ENCODE measurements around the gene DNMBP.

DNMBP gene

DNA sequence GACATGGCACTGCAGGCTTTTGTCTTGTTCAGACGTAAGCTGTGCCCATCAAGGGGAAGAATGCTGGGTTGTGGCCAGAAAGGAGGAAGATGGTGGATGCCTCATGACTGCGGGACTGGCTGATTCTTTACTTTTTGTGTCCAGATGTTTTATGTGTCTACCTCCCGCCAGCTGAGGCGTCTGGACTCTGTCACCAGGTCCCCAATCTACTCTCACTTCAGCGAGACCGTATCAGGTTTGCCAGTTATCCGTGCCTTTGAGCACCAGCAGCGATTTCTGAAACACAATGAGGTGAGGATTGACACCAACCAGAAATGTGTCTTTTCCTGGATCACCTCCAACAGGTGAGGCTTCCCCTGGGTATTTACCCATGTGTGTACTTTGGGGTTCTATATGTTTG lies 173.8 kb downstream of the DNMBP start:
- Histone ChIP-seq H3K27ac (ENCODE audit: low read length) (no peak overlapping the region), H3K4me1 (ENCODE audit: control insufficient read depth in 1 of 2, insufficient read depth in 2 of 2, low read length in 2 of 2) (no peaks in the 10 kb centered on the region), H3K36me3 (ENCODE audit: control insufficient read depth in 1 of 2, insufficient read depth in 2 of 2, low read length in 2 of 2) (no peaks in the 10 kb centered on the region), H3K27me3 (ENCODE audit: low read depth, low read length) (no peaks in the 10 kb centered on the region), H3K4me3 (ENCODE audit: low read depth in 1 of 2, low read length in 2 of 2) (no peak overlapping the region), H3K9me3 (ENCODE audit: control insufficient read depth in 1 of 2, low read length in 2 of 2) (no peaks in the 10 kb centered on the region)

DNA sequence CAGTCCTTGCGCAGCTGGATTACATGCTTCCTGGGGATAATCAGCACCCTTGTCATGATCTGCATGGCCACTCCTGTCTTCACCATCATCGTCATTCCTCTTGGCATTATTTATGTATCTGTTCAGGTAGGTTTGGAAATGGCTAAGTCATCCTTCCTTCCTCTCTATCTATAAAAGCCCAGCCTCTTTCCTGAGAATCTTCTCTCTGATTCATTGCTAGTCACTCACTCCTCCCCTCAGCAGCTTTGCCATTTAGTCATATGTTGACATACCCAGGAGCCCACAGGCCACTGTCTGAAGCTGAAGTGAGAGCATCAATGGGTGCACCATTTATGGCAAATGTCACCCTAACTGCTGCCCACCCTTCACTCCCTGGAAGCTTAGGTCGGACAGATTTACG lies 175.3 kb downstream of the DNMBP start:
- no peaks in the 10 kb centered on the region for H3K4me1 ChIP-seq (ENCODE audit: control insufficient read depth in 1 of 2, insufficient read depth in 2 of 2, low read length in 2 of 2)
- no peaks in the 10 kb centered on the region for H3K9me3 ChIP-seq (ENCODE audit: control insufficient read depth in 1 of 2, low read length in 2 of 2)
- no peak overlapping the region for H3K27ac ChIP-seq (ENCODE audit: low read length)
- no peaks in the 10 kb centered on the region for H3K36me3 ChIP-seq (ENCODE audit: control insufficient read depth in 1 of 2, insufficient read depth in 2 of 2, low read length in 2 of 2)
- no peak overlapping the region for H3K4me3 ChIP-seq (ENCODE audit: low read depth in 1 of 2, low read length in 2 of 2)
- H3K27me3 ChIP-seq (ENCODE audit: low read depth, low read length), result no peaks in the 10 kb centered on the region

DNA sequence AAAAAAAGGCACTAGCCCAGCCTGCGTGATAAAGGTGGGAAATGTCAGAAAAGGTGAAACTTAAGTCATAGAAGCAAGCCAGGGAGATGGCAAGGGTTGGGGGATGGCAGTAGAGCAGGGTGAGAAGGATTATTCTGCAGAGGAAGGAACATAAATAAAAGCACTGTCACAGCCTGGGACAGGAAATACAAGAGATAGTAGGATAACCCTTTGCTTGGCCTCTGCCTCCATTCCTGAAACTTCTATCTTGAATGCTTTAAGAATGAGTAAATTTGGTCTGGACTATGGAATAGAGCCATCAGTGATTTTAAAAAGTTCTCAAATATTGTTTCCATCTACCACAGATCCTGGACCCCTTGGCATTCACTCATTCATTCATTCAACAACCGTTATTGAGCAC lies 177.3 kb downstream of the DNMBP start:
- Histone ChIP-seq H3K27ac (ENCODE audit: low read length) (no peak overlapping the region), H3K36me3 (ENCODE audit: control insufficient read depth in 1 of 2, insufficient read depth in 2 of 2, low read length in 2 of 2) (no peaks in the 10 kb centered on the region), H3K4me1 (ENCODE audit: control insufficient read depth in 1 of 2, insufficient read depth in 2 of 2, low read length in 2 of 2) (no peaks in the 10 kb centered on the region), H3K4me3 (ENCODE audit: low read depth in 1 of 2, low read length in 2 of 2) (no peak overlapping the region), H3K9me3 (ENCODE audit: control insufficient read depth in 1 of 2, low read length in 2 of 2) (no peaks in the 10 kb centered on the region), H3K27me3 (ENCODE audit: low read depth, low read length) (no peaks in the 10 kb centered on the region)

DNA sequence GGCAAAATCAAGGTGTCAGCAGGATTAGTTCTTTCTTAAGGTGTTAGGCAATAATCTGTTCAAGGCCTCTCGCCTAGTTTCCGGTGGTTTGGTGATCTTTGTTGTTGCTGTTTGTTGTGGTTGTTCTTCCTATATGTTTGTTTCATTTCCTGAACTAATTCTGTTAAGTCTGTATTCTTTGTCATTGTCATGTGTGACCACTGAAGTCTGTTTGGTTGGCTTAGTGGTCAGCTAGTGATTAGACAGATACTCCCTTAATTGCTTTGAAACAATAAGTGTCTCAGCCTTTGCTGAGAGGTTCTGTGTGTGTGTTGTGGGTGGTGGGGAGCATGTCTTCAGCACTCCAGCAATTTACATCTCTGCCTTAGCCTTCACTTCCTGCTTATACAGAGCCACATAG lies 181.3 kb downstream of the DNMBP start:
- Histone ChIP-seq H3K36me3 (ENCODE audit: control insufficient read depth in 1 of 2, insufficient read depth in 2 of 2, low read length in 2 of 2) (no peaks in the 10 kb centered on the region), H3K9me3 (ENCODE audit: control insufficient read depth in 1 of 2, low read length in 2 of 2) (no peaks in the 10 kb centered on the region), H3K4me1 (ENCODE audit: control insufficient read depth in 1 of 2, insufficient read depth in 2 of 2, low read length in 2 of 2) (no peaks in the 10 kb centered on the region), H3K27ac (ENCODE audit: low read length) (no peak overlapping the region), H3K27me3 (ENCODE audit: low read depth, low read length) (no peaks in the 10 kb centered on the region), H3K4me3 (ENCODE audit: low read depth in 1 of 2, low read length in 2 of 2) (no peak overlapping the region)

DNA sequence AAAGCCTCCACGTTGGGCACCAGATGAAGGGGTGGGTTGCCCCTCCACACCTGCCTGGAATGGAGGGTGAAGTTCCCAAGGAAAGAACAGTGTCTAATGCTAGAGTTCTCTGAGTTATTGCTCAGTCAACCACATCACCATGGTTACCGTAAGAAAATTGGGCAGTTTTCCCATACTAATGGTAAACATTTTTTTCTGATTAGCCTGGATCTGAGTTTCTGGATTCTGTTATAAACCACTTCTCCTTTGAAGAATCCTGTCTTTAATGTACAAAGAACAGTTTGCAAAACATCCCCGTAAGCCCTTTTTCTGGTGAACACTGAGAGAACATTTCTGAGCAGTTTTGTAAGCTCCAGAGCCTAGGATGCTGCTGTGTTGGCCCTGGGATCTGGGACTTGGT lies 181.8 kb downstream of the DNMBP start:
- Histone ChIP-seq H3K27me3 (ENCODE audit: low read depth, low read length) (no peaks in the 10 kb centered on the region), H3K27ac (ENCODE audit: low read length) (no peak overlapping the region), H3K36me3 (ENCODE audit: control insufficient read depth in 1 of 2, insufficient read depth in 2 of 2, low read length in 2 of 2) (no peaks in the 10 kb centered on the region), H3K4me1 (ENCODE audit: control insufficient read depth in 1 of 2, insufficient read depth in 2 of 2, low read length in 2 of 2) (no peaks in the 10 kb centered on the region), H3K9me3 (ENCODE audit: control insufficient read depth in 1 of 2, low read length in 2 of 2) (no peaks in the 10 kb centered on the region), H3K4me3 (ENCODE audit: low read depth in 1 of 2, low read length in 2 of 2) (no peak overlapping the region)

Data from muscle layer of duodenum (tissue), 2 donors.